ENCODE data around the gene SH3BP1.

DNA sequence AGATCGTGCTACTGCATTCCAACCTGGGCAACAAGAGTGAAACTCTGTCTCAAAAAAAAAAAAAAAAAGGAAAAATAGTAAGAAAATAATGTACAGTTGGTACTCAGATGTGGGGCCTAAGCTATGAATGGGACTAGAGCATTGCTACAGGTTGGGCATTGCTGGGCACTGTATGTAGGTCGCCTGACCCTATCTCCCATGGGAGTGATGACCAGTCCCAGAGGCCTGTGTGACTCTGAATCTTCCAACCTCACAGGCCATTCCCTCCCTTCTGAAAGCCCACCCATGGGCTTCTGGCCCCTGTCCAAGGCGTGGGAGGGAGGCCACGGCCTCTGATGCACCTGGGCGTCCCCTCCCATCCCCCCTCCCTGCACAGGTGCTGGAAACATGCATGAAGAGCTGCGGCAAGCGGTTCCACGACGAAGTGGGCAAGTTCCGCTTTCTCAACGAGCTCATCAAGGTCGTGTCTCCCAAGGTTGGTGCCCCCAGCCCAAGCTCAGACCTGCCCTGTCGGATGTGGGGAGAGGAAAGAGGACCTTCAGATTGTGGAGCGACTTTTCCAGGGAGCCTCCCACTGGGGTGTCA lies 21.3 kb upstream of the SH3BP1 start:
- TF ChIP-seq, protein P1, sequence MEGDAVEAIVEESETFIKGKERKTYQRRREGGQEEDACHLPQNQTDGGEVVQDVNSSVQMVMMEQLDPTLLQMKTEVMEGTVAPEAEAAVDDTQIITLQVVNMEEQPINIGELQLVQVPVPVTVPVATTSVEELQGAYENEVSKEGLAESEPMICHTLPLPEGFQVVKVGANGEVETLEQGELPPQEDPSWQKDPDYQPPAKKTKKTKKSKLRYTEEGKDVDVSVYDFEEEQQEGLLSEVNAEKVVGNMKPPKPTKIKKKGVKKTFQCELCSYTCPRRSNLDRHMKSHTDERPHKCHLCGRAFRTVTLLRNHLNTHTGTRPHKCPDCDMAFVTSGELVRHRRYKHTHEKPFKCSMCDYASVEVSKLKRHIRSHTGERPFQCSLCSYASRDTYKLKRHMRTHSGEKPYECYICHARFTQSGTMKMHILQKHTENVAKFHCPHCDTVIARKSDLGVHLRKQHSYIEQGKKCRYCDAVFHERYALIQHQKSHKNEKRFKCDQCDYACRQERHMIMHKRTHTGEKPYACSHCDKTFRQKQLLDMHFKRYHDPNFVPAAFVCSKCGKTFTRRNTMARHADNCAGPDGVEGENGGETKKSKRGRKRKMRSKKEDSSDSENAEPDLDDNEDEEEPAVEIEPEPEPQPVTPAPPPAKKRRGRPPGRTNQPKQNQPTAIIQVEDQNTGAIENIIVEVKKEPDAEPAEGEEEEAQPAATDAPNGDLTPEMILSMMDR (conservative IDR thresholded peaks at IDR 0.05 in 1 of 2, IDR thresholded peaks at IDR 0.05 in 1 of 2; ENCODE audit: low read depth in 1 of 2, low read length in 2 of 2): no peak
- TF ChIP-seq EZH2 (IDR thresholded peaks at IDR 0.05; ENCODE audit: low read length, missing control alignments): no peak
